Measurements from ENCODE around the gene MIER1. TPM values are rescaled to one million over a fixed set of nuclear protein-coding genes. Genes with fewer than 3 reads are reported as not detected.

Gene MIER1
- total RNA-seq, 1 experiment from 2014 or later, result 28.7 TPM

- no peaks in the 10 kb centered on the region for H3K9me2 ChIP-seq (ENCODE audit: insufficient read depth)
- H3K36me3 ChIP-seq (ENCODE audit: control insufficient read depth in 1 of 2, insufficient read depth in 2 of 2, low read length in 2 of 2), result no peaks in the 10 kb centered on the region
- ChIA-PET RAD21 (ENCODE audit: low non-redundant PET in 1 of 2, low total read pairs in 2 of 2, uncharacterized antibody in 2 of 2, unreplicated experiment in 2 of 2) (interaction anchor here (1.3 to 1.9 kb wide), 4 partner anchors 153 to 217 kb away, joined by 5 to 10 read pairs (median 6); no protein-coding TSS in a partner anchor), CTCF (interaction anchor here (1.0 to 3.2 kb wide), 11 partner anchors 10 to 504 kb away, joined by 3 to 62 read pairs (median 5); no protein-coding TSS in a partner anchor), POLR2A (interaction anchor here (1.4 kb wide), 1 partner anchor 153 kb away, joined by 5 read pairs; no protein-coding TSS in a partner anchor)
- no peak overlapping the region for H3K27ac ChIP-seq (ENCODE audit: low read depth, low read length)
- intact Hi-C loops (cut with micrococcal nuclease), result loop anchor here (1.0 to 10.0 kb wide), 4 partner anchors 153 to 509 kb away; no protein-coding TSS in a partner anchor
- DNase-seq (ENCODE audit: low read depth, low spot score) (peak; percentile 45), ATAC-seq (peak; percentile 81)
- H3K27me3 ChIP-seq (ENCODE audit: insufficient read depth, low read length), result no peaks in the 10 kb centered on the region
- no peak overlapping the region; the same call in 1 of the 2 replicates for H3K4me2 ChIP-seq (ENCODE audit: low read length)
- H3K9ac ChIP-seq (ENCODE audit: low read length), result no peak overlapping the region
- H3K4me3 ChIP-seq (replicated peaks in 1 of 2; ENCODE audit: low read depth in 1 of 2, low read length in 2 of 2), result no peak overlapping the region
- no peaks in the 10 kb centered on the region for H3K79me2 ChIP-seq (ENCODE audit: insufficient read depth, low read length)
- no peaks in the 10 kb centered on the region for H3K4me1 ChIP-seq (ENCODE audit: control insufficient read depth in 1 of 2, insufficient read depth in 2 of 2, low read length in 2 of 2)
- H3K9me3 ChIP-seq (ENCODE audit: control insufficient read depth in 1 of 2, insufficient read depth in 1 of 2, low read depth in 1 of 2, low read length in 2 of 2), result no peaks in the 10 kb centered on the region
- no peaks in the 10 kb centered on the region for H4K20me1 ChIP-seq (ENCODE audit: insufficient read depth)
- H2AFZ ChIP-seq (ENCODE audit: low read depth, low read length, poor library complexity, severe bottlenecking), result no peak overlapping the region
- no TSS peak for BruUV-seq (replicated peaks)
- TF ChIP-seq JUND (IDR thresholded peaks at IDR 0.05) (no peak), EZH2phosphoT487 (IDR thresholded peaks at IDR 0.05; ENCODE audit: borderline replicate concordance) (no peak), CBX3 (IDR thresholded peaks at IDR 0.05; ENCODE audit: low read depth) (peak; percentile 66; the same call in 1 of the 2 replicates), SP1 (IDR thresholded peaks at IDR 0.05; ENCODE audit: low read depth) (0 out of 2 replicates have a peak, but pooled peaks have one; percentile 18), SIN3A (IDR thresholded peaks at IDR 0.05; ENCODE audit: low read depth) (no peak), POLR2A (IDR thresholded peaks at IDR 0.05; ENCODE audit: borderline replicate concordance, extremely low read depth, insufficient read depth, insufficient read length) (no peak), SRF (IDR thresholded peaks at IDR 0.05; ENCODE audit: low read depth) (no peak), TCF7L2 (IDR thresholded peaks at IDR 0.05; ENCODE audit: borderline replicate concordance, extremely low read depth, insufficient read depth, insufficient read length) (no peak), ZNF274 (IDR thresholded peaks at IDR 0.05; ENCODE audit: low read depth, low read length) (no peak), POLR2AphosphoS5 (IDR thresholded peaks at IDR 0.05; ENCODE audit: low read depth, low read length) (no peak), YY1 (IDR thresholded peaks at IDR 0.05; ENCODE audit: extremely low read depth, insufficient replicate concordance, low read depth, low read length) (peak; percentile 22), RAD21 (IDR thresholded peaks at IDR 0.05; ENCODE audit: low read depth) (peak; percentile 95), REST (IDR thresholded peaks at IDR 0.05; ENCODE audit: low read depth) (no peak), ZFX (IDR thresholded peaks at IDR 0.05) (no peak), FOSL1 (IDR thresholded peaks at IDR 0.05; ENCODE audit: low read depth) (no peak), CEBPB (IDR thresholded peaks at IDR 0.05; ENCODE audit: low read depth) (no peak), ZBTB33 (IDR thresholded peaks at IDR 0.05; ENCODE audit: extremely low read depth, insufficient replicate concordance, low read length) (no peak)
- TF ChIP-seq, protein P1, sequence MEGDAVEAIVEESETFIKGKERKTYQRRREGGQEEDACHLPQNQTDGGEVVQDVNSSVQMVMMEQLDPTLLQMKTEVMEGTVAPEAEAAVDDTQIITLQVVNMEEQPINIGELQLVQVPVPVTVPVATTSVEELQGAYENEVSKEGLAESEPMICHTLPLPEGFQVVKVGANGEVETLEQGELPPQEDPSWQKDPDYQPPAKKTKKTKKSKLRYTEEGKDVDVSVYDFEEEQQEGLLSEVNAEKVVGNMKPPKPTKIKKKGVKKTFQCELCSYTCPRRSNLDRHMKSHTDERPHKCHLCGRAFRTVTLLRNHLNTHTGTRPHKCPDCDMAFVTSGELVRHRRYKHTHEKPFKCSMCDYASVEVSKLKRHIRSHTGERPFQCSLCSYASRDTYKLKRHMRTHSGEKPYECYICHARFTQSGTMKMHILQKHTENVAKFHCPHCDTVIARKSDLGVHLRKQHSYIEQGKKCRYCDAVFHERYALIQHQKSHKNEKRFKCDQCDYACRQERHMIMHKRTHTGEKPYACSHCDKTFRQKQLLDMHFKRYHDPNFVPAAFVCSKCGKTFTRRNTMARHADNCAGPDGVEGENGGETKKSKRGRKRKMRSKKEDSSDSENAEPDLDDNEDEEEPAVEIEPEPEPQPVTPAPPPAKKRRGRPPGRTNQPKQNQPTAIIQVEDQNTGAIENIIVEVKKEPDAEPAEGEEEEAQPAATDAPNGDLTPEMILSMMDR (IDR thresholded peaks at IDR 0.05 in 2 of 3, conservative IDR thresholded peaks at IDR 0.05 in 1 of 3; ENCODE audit: borderline replicate concordance in 1 of 3, insufficient read depth in 1 of 3, low read depth in 2 of 3, low read length in 2 of 3), result peak; percentile 82 to 96 (median 88)
- TF ChIP-seq, protein P2, sequence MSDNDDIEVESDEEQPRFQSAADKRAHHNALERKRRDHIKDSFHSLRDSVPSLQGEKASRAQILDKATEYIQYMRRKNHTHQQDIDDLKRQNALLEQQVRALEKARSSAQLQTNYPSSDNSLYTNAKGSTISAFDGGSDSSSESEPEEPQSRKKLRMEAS (IDR thresholded peaks at IDR 0.05), result peak; percentile 17; the same call in 1 of the 2 replicates
Measured at GRCh38 chr1:66996018-66996682, 71.4 kb downstream of the MIER1 start.
